ENCODE results near the gene HDAC1. TPM values are rescaled to one million over a fixed set of nuclear protein-coding genes. Genes with fewer than 3 reads are reported as not detected.
A peak's percentile ranks its signal among the peaks of the same experiment; 100 is the strongest.

The HDAC1 gene
- total RNA-seq, 1 donor from 2014 or later: 21.0 TPM

- no peak for DNase-seq (ENCODE audit: low read depth)
Observed at GRCh38 chr1:32367912-32368635, 76.2 kb downstream of the HDAC1 start.

GRCh38 chr1:32372149-32372756 is 80.4 kb downstream of the HDAC1 start:
- peak; percentile 30 for DNase-seq (ENCODE audit: low read depth)

DNA sequence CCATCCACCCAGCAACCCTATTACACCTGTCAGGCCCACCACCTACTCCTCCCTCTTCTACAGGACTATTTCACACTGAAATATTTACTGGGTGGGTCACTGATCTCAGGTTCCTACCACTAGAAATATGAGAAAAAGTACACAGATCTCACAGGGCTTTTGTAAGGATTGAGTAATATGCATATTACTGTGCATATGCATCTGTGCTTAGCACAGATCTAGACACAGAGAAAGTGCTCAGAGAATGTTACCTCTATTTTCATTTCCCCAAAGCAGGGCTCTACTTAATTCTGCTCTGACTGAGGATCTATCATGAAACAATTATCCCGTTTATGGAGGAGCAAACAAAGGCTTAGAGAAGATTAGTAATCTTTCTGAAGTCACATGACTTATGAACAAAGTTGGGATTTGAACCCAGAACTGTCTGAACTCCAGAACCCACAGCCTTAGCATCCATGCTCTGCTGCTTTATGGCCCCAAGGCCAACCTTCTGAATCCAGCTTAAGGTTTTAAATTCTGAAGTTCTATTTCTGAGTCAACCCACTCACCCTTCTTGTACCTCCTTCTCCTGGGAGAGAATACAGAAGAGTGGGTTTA is 82.2 kb downstream of the HDAC1 start:
- no peak for DNase-seq (ENCODE audit: low read depth)

DNA sequence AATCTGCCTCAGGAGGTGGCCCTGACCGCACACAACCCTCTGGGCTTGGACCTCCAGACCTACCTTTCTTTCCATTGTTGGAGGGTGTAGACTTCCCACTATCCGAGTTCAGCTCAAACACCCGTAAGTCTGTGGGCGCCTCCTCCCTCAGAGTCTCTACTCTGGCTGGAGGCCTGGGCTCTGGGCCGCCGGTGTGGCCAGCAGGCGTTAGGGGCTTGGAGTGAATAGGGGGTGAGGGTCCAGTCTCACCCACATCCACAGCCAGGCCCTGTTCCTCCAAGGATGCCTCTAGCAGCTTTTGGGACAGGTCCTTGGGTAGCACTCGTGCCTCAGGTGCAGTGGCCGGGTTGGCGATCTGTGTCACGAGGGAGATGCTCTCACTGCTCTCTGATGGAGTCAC is 84.3 kb downstream of the HDAC1 start:
- no peak for DNase-seq (ENCODE audit: low read depth)

DNA sequence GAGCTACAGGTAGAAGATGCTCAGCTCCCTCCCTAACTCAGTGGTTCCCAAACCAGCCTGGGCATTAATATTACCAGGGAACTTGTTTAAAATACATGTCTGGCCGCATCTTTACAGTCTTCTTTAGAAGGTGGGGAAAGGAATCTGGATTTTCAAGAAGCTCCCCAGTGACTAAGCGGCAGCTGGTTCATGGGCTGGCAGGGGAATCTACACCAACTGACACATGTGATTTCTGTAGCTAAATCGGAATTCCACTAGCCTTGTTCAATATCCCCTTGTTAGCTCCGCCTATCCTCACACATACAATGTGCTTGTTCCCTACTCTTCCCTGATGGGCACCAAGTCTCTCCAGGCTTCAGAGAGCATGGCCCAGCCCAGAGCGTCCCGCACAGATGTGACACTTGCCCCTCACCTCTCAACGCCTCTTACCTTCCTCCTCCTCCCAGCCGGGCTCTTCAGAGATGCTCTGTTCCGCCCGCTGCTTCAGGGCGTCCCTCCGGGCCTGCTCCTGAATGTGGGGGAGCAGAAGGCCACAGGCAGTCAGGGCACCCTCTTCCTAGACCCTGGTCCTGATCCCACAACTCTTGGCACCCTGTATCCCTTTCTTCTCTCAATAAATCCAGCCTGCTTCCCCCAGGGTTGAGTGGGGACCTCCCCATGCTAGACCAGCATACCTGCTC is 85.8 kb downstream of the HDAC1 start:
- peak; percentile 30 for DNase-seq (ENCODE audit: low read depth)

- no peak for DNase-seq (ENCODE audit: low read depth)
Observed at GRCh38 chr1:32380057-32380456, 88.2 kb downstream of the HDAC1 start.

Other genes starting within 250 kb of the HDAC1 start
- 4.9 and 5.6 TPM in 2 replicates for gene TMEM39B, start 219.1 kb upstream of the HDAC1 start, total RNA-seq
- 59.3 and 60.6 TPM in 2 replicates for gene KPNA6, start 184.0 kb upstream of the HDAC1 start, total RNA-seq
- gene TXLNA, start 112.4 kb upstream of the HDAC1 start, total RNA-seq: 44.2 and 44.4 TPM in 2 replicates
- 65.3 and 89.7 TPM in 2 replicates for gene CCDC28B, start 91.5 kb upstream of the HDAC1 start, total RNA-seq
- gene IQCC, start 86.4 kb upstream of the HDAC1 start, total RNA-seq: 2.0 and 2.3 TPM in 2 replicates
- 0.11 TPM in 1 of 2 replicates, not detected in the other for gene DCDC2B, start 83.0 kb upstream of the HDAC1 start, total RNA-seq
- 10.1 and 11.6 TPM in 2 replicates for gene TMEM234, start 69.7 kb upstream of the HDAC1 start, total RNA-seq
- 222 and 238 TPM in 2 replicates for gene EIF3I, start 69.7 kb upstream of the HDAC1 start, total RNA-seq
- 0.53 TPM in 1 of 2 replicates, not detected in the other for gene FAM167B, start 44.9 kb upstream of the HDAC1 start, total RNA-seq
- gene LCK, start 40.8 kb upstream of the HDAC1 start, total RNA-seq: not detected in 2 replicates
- gene MARCKSL1, start 44.1 kb downstream of the HDAC1 start, total RNA-seq: 65.5 and 94.0 TPM in 2 replicates
- gene FAM229A, start 70.4 kb downstream of the HDAC1 start, total RNA-seq: 4.4 and 5.2 TPM in 2 replicates
- 0.88 and 1.0 TPM in 2 replicates for gene TSSK3, start 70.5 kb downstream of the HDAC1 start, total RNA-seq
- gene BSDC1, start 102.4 kb downstream of the HDAC1 start, total RNA-seq: 62.8 and 63.2 TPM in 2 replicates
- 0.03 and 0.16 TPM in 2 replicates for gene ZBTB8B, start 173.0 kb downstream of the HDAC1 start, total RNA-seq
- 2.8 and 3.7 TPM in 2 replicates for gene ZBTB8A, start 247.3 kb downstream of the HDAC1 start, total RNA-seq

Measured in myocyte (in vitro differentiated cells).